Measurements from ENCODE around the gene TRIM41.
"Not testable (repeated sequence)": the region's sequence is repeated elsewhere in the genome, so short reads cannot be mapped to it uniquely, and the experiment has no call there.

TRIM41 gene

GRCh38 chr5:181223058-181223728 lies at the start of gene TRIM41:
Gene TRIM41, plus strand, starts transcription at chr5:181223281. Its CDS starts 719 bp downstream, at chr5:181224000.
- Histone ChIP-seq H3K4me3 (peak within 1 kb of the TSS; percentile 99), H3K27ac (peak within 1 kb of the TSS; percentile 93 to 96)
- no peak for TF ChIP-seq CTCF (IDR thresholded peaks at IDR 0.05)
- peak; percentile 100 for DNase-seq (ENCODE audit: low spot score)

DNA sequence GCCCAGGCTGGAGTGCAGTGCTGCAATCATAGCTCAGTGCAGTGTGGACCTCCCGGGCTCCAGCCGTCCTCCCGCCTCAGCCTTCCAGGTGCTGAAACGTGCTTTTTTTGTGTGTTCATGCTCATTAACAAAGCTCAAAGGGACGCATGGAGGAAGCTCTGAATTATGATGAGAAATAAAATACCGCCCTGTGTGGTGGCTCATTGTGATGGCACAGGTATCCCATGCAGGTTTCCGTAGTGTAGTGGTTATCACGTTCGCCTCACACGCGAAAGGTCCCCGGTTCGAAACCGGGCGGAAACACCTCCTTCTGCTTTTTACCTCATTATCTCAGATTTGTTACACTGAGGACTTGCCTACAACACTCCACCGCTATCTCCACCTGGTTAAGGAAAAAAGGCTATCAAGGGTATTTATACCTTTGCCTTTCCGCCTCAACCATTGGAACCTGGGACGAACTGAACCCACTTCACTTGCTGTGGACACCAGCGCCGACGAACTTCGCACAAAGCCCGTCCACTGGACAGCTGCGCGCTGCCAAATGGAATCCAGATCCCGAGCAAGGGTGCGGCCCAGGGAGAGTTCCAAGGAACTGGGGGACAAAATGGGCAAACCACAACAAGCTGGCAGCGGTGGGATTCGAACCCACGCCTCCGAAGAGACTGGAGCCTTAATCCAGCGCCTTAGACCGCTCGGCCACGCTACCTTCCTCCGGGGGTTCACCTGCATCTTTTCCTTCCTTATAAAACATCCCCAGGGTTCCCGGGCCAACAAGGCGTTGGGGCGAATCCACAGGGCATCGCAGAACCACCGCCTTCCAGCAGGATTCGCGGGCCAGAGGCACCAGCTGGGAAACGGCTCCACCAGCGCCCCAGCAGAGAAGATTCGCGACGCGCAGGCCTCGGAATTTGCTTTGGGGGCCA lies 49.4 kb upstream of the TRIM41 start:
- DNase-seq (ENCODE audit: low spot score): no peak
- no peak overlapping the region for H3K27ac ChIP-seq
- H3K4me3 ChIP-seq: no peak overlapping the region
- no peak for TF ChIP-seq CTCF (IDR thresholded peaks at IDR 0.05)

- H3K4me3 ChIP-seq: no peak overlapping the region
- TF ChIP-seq CTCF (IDR thresholded peaks at IDR 0.05): no peak
- DNase-seq (ENCODE audit: low spot score): no peak
Measured at GRCh38 chr5:181176254-181176952, 46.7 kb upstream of the TRIM41 start.

DNA sequence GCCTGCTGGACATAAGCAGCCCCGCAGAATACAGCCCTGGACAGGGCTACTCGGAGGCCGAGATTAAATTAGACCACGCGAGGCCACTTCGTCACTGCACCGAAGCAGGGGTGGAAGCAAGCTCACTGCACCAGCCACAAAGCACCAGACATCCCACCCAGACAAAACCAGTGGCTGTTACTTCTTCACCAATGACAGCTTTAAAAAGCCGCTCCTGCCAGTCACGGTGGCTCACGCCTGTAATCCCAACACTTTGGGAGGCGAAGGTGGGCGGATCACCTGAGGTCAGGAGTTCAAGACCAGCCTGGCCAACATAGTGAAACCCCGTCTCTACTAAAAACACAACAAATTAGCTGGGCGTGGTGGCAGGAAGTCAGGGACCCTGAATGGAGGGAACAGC lies 45.5 kb upstream of the TRIM41 start:
- not testable (repeated sequence) for H3K4me3 ChIP-seq; DNase-seq (ENCODE audit: low spot score); H3K27ac ChIP-seq

More at GRCh38 chr5:181176254-181176952, 46.7 kb upstream of the TRIM41 start:
- H3K27ac ChIP-seq: no peak overlapping the region

- no peak overlapping the region for H3K27ac ChIP-seq
- DNase-seq (ENCODE audit: low spot score): no peak
Measured at GRCh38 chr5:181181650-181182565, 41.2 kb upstream of the TRIM41 start.

DNA sequence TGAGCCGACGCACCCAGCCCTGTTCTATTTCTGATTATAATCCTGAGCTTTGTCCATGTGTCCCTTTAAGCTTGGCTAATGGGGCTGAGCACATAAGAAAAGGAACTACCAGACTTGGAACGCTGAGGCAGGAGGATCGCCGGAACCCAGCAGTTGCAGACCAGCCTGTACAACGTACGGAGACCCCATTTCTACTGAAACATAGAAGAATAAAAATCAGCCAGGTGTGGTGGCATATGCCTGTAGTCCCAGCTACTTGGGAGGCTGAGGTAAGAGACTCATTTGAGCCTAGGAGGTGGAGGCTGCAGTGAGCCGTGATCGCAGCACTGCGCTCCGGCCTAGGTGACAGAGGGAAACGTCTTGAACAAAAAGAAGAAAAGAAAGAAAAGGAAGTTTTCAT lies 40.4 kb upstream of the TRIM41 start:
- TF ChIP-seq CTCF (IDR thresholded peaks at IDR 0.05): no peak
- H3K27ac ChIP-seq: no peak overlapping the region
- no peak overlapping the region for H3K4me3 ChIP-seq
- DNase-seq (ENCODE audit: low spot score): no peak

More at GRCh38 chr5:181181650-181182565, 41.2 kb upstream of the TRIM41 start:
- TF ChIP-seq CTCF (IDR thresholded peaks at IDR 0.05): peak; percentile 32
- H3K4me3 ChIP-seq: no peak overlapping the region

Data from coronary artery (tissue), 2 donors.